ENCODE measurements around the gene TTC14.

The TTC14 gene

GRCh38 chr3:180640987-180641386 is 39.0 kb downstream of the TTC14 start:
- no peak for DNase-seq

- no peak for DNase-seq
Measured at GRCh38 chr3:180646187-180646790, 44.3 kb downstream of the TTC14 start.

GRCh38 chr3:180656406-180656805 is 54.4 kb downstream of the TTC14 start:
- no peak for DNase-seq

GRCh38 chr3:180657094-180657493 is 55.1 kb downstream of the TTC14 start:
- no peak for DNase-seq

Measured in stimulated activated CD4-positive, alpha-beta T cell treated with anti-CD3 and anti-CD28 coated beads, Interleukin-4, amount 100 ng/mL, for 1 hour (primary cell).